Liver (tissue), 9 donors: ENCODE measurements around the gene WASF2. TPM values are rescaled to one million over a fixed set of nuclear protein-coding genes. Genes with fewer than 3 reads are reported as not detected.

Experiments
- DNase-seq: peaks from one replicate; pipeline ENCODE4 v3.0.0-alpha.2; 2017; ENCODE audit warnings: low spot score
- H3K27ac ChIP-seq, 2 donors: one replicate each; pipeline ENCODE4 v1.7.0; 2013; ENCODE audit warnings: inconsistent platforms in 2 of 2, low read length in 2 of 2, control low read depth in 1 of 2, low read depth in 1 of 2, mild to moderate bottlenecking in 1 of 2
- H3K27me3 ChIP-seq, 4 donors: one replicate each; pipeline versions ENCODE4 v1.6.1 to v1.7.0; 2013; ENCODE audit warnings: low read length in 3 of 4, inconsistent platforms in 1 of 4, mild to moderate bottlenecking in 1 of 4, moderate library complexity in 1 of 4; ENCODE audit not compliant: control insufficient read depth in 4 of 4, insufficient read depth in 4 of 4
- H3K36me3 ChIP-seq, 4 donors: one replicate each; pipeline versions ENCODE4 v1.6.1 to v1.7.0; 2013; ENCODE audit warnings: low read length in 3 of 4, mild to moderate bottlenecking in 3 of 4, low read depth in 1 of 4, moderate library complexity in 1 of 4; ENCODE audit not compliant: control insufficient read depth in 4 of 4, insufficient read depth in 3 of 4
- H3K4me1 ChIP-seq, 4 donors: one replicate each; pipeline versions ENCODE4 v1.6.1 to v1.7.0; 2013; ENCODE audit warnings: low read length in 3 of 4, mild to moderate bottlenecking in 3 of 4, moderate library complexity in 1 of 4; ENCODE audit not compliant: control insufficient read depth in 4 of 4, insufficient read depth in 4 of 4
- H3K4me3 ChIP-seq, 3 donors: one replicate each; pipeline versions ENCODE4 v1.6.1 to v1.7.0; 2013; ENCODE audit warnings: low read length in 3 of 3, control low read depth in 1 of 3, low read depth in 1 of 3, mild to moderate bottlenecking in 1 of 3
- H3K9ac ChIP-seq, 2 donors: one replicate each; pipeline ENCODE4 v1.7.0; 2013; ENCODE audit warnings: low read length in 2 of 2, mild to moderate bottlenecking in 2 of 2, moderate library complexity in 2 of 2, control low read depth in 1 of 2, low read depth in 1 of 2
- H3K9me3 ChIP-seq, 4 donors: one replicate each; pipeline versions ENCODE4 v1.6.1 to v1.7.0; 2013; ENCODE audit warnings: low read length in 3 of 4; ENCODE audit not compliant: control insufficient read depth in 4 of 4
- EGR1 ChIP-seq, 2 donors: IDR thresholded peaks; 2 replicates each; pipeline ENCODE4 v1.6.1; 2016 to 2018; ENCODE audit warnings: antibody characterized with exemption in 2 of 2, low read depth in 2 of 2
- FOXA2 ChIP-seq: IDR thresholded peaks from 2 replicates; pipeline ENCODE4 v1.6.1; 2016; ENCODE audit warnings: antibody characterized with exemption
- HNF4A ChIP-seq, 2 donors: conservative IDR thresholded peaks; 2 replicates each; pipeline ENCODE4 v1.6.1; 2016; ENCODE audit warnings: antibody characterized with exemption in 2 of 2, mild to moderate bottlenecking in 2 of 2
- JUND ChIP-seq, 2 donors: IDR thresholded peaks; 2 replicates each; pipeline ENCODE4 v1.6.1; 2016; ENCODE audit warnings: antibody characterized with exemption in 2 of 2
- NR2F2 ChIP-seq: IDR thresholded peaks from 2 replicates; pipeline ENCODE4 v1.6.1; 2016; ENCODE audit warnings: antibody characterized with exemption
- RAD21 ChIP-seq, 2 donors: IDR thresholded peaks; 2 replicates each; pipeline ENCODE4 v1.6.1; 2016; ENCODE audit warnings: antibody characterized with exemption in 2 of 2, mild to moderate bottlenecking in 2 of 2
- REST ChIP-seq: IDR thresholded peaks from 2 replicates; pipeline ENCODE4 v1.6.1; 2016; ENCODE audit warnings: antibody characterized with exemption, mild to moderate bottlenecking
- RXRA ChIP-seq, 2 donors: IDR thresholded peaks; 2 replicates each; pipeline ENCODE4 v1.6.1; 2017 to 2018; ENCODE audit warnings: antibody characterized with exemption in 2 of 2, mild to moderate bottlenecking in 1 of 2
- SP1 ChIP-seq: IDR thresholded peaks from 2 replicates; pipeline ENCODE4 v1.6.1; 2018; ENCODE audit warnings: antibody characterized with exemption, mild to moderate bottlenecking
- YY1 ChIP-seq: IDR thresholded peaks from 2 replicates; pipeline ENCODE4 v1.6.1; 2016; ENCODE audit warnings: antibody characterized with exemption, mild to moderate bottlenecking
- ZBTB33 ChIP-seq: IDR thresholded peaks from 2 replicates; pipeline ENCODE4 v1.6.1; 2016; ENCODE audit warnings: antibody characterized with exemption
- WGBS: extraction: QIAGEN DNeasy Blood & Tissue Kit; methylation state at CpG from one replicate; pipeline ENCODE4 v1.1.7; 2013; 5-methylcytosine and 5-hydroxymethylcytosine counted together
- polyA plus RNA-seq, 2 donors: library from polyadenylated mRNA; stranded (reverse) in 1 of 2; unstranded in 1 of 2; fragments of 200-250 nt in 1 of 2; fragments of >200 nt in 1 of 2; fragmentation: Nextera tagmentation in 1 of 2; extraction: Ambion mirVana in 1 of 2; gene quantifications; one replicate each; pipeline versions ENCODE4 v1.2.1 to v1.2.3, GENCODE V29; 2013 to 2015
- total RNA-seq, 2 donors: library from RNA; depleted of rRNA; stranded (reverse); fragments of >200 nt; gene quantifications; one replicate each; pipeline ENCODE4 v1.2.3, GENCODE V29; 2014
- donor health status: healthy.
- donor health status: healthy.
- donor health status: healthy.
- donor health status: healthy.
- donor health status: healthy.

The WASF2 gene
- total and polyA plus RNA-seq, 4 donors: 11.6 to 37.7 (median 18.7) TPM

- no peak for TF ChIP-seq REST
- no peak for TF ChIP-seq EGR1 (IDR thresholded peaks at IDR 0.05; ENCODE audit: low read depth in 2 of 2)
- TF ChIP-seq NR2F2: no peak
- TF ChIP-seq JUND (IDR thresholded peaks at IDR 0.05): no peak
- TF ChIP-seq SP1: no peak
- no peak for TF ChIP-seq HNF4A (conservative IDR thresholded peaks at IDR 0.05)
These were observed 110.3 kb downstream of the WASF2 start (continued) for GRCh38 chr1:27379564-27380122.

GRCh38 chr1:27377760-27378495 lies 112.0 kb downstream of the WASF2 start:
- H3K4me1 ChIP-seq: no peaks in the 10 kb centered on the region
- H3K4me3 ChIP-seq: no peak overlapping the region
- WGBS: 91% methylated on average over 12 of the region's 12 CpGs
- H3K27ac ChIP-seq: no peak overlapping the region
- H3K36me3 ChIP-seq: no peaks in the 10 kb centered on the region
- DNase-seq: no peak
- TF ChIP-seq ZBTB33: no peak
- TF ChIP-seq EGR1 (IDR thresholded peaks at IDR 0.05; ENCODE audit: low read depth in 2 of 2): no peak
- TF ChIP-seq JUND (IDR thresholded peaks at IDR 0.05): no peak
- no peak for TF ChIP-seq REST
- no peak for TF ChIP-seq NR2F2
- TF ChIP-seq FOXA2: no peak
- TF ChIP-seq YY1: no peak
- no peak for TF ChIP-seq RAD21 (IDR thresholded peaks at IDR 0.05)
- TF ChIP-seq RXRA (IDR thresholded peaks at IDR 0.05): no peak
- TF ChIP-seq HNF4A (conservative IDR thresholded peaks at IDR 0.05): no peak
- H3K27me3 ChIP-seq: no peaks in the 10 kb centered on the region
- H3K9ac ChIP-seq: no peak overlapping the region
- no peaks in the 10 kb centered on the region for H3K9me3 ChIP-seq
